GM12878 (cell line): ENCODE measurements around the gene CAMKMT. TPM values are rescaled to one million over a fixed set of nuclear protein-coding genes. Genes with fewer than 3 reads are reported as not detected.

Experiments
- ATAC-seq: fragments of 200-7000 bp; cut with Tn5 transposase; 3 replicates; pipeline ENCODE4 v1.9.1; 2020; ENCODE audit warnings: mild to moderate bottlenecking, moderate library complexity
- Bru-seq: library from RNA; stranded (reverse); fragments of 400-500 nt; gene quantifications from one replicate; lab custom pipeline; 2021; lab: Mats Ljungman, UMichigan
- BruChase-seq, 2 experiments: library from RNA; stranded (reverse); fragments of 400-500 nt; gene quantifications; one replicate each; lab custom pipeline; 2021; lab: Mats Ljungman, UMichigan
- BruUV-seq: library from RNA; stranded (reverse); fragments of 400-500 nt; replicated peaks from 2 replicates; lab custom pipeline; 2021; lab: Mats Ljungman, UMichigan
- CTCF ChIA-PET: fragments of 300-600 bp; sonication (Branson Sonifier 250); formaldehyde crosslinking; extraction: SDS; loops from one replicate; lab custom pipeline; 2021; ENCODE audit warnings: inconsistent platforms; lab: Yijun Ruan, JAX
- POLR2A ChIA-PET: fragments of 350-600 bp; formaldehyde crosslinking; extraction: SDS; loops from one replicate; lab custom pipeline; 2021; ENCODE audit warnings: inconsistent platforms; lab: Charles Lee
- RAD21 ChIA-PET: fragments of 300-600 bp; sonication (Branson Sonifier 250); formaldehyde crosslinking; loops from one replicate; lab custom pipeline; 2023; ENCODE audit warnings: antibody characterized with exemption; ENCODE audit not compliant: unreplicated experiment; lab: Charles Lee
- SMC1A ChIA-PET: fragments of 300-600 bp; sonication (Branson Sonifier 250); formaldehyde crosslinking; loops from one replicate; lab custom pipeline; 2023; ENCODE audit not compliant: unreplicated experiment, uncharacterized antibody; lab: Charles Lee
- DNase-seq: peaks from one replicate; pipeline ENCODE4 v3.0.0-alpha.2; 2011; ENCODE audit warnings: low read depth, low spot score
- FAIRE-seq: peaks from 3 replicates; lab custom pipeline; 2011; peaks lifted over from hg19 to GRCh38; lab: Jason Lieb, UNC
- H2AFZ ChIP-seq: 2 replicates; pipeline ENCODE4 v1.6.0; 2011; ENCODE audit warnings: low read depth, low read length, control low read depth; ENCODE audit not compliant: control insufficient read depth
- H3K27ac ChIP-seq: 2 replicates; pipeline ENCODE4 v1.5.1; 2011; ENCODE audit warnings: control low read depth; ENCODE audit not compliant: control insufficient read depth, insufficient read depth
- H3K27me3 ChIP-seq, 2 experiments: replicated peaks in 1 of 2; 2 replicates each; pipeline versions ENCODE4 v1.6.0 to v1.6.1; 2011; ENCODE audit warnings: low read length in 1 of 2; ENCODE audit not compliant: control insufficient read depth in 2 of 2, insufficient read depth in 2 of 2
- H3K36me3 ChIP-seq, 2 experiments: 2 replicates each; pipeline ENCODE4 v1.5.1; 2011; ENCODE audit warnings: low read length in 1 of 2; ENCODE audit not compliant: control insufficient read depth in 2 of 2, insufficient read depth in 2 of 2
- H3K4me1 ChIP-seq: 2 replicates; pipeline ENCODE4 v1.6.1; 2011; ENCODE audit warnings: mild to moderate bottlenecking, low read length, moderate library complexity, mixed read lengths; ENCODE audit not compliant: control insufficient read depth, insufficient read depth
- H3K4me2 ChIP-seq: 2 replicates; pipeline ENCODE4 v1.6.0; 2011; ENCODE audit warnings: control low read depth; ENCODE audit not compliant: control insufficient read depth, insufficient read depth
- H3K4me3 ChIP-seq: fragments of 200-600 bp; sonication (generic); 2 replicates; pipeline ENCODE4 v1.5.1; 2016
- H3K79me2 ChIP-seq: 2 replicates; pipeline ENCODE4 v1.6.0; 2011; ENCODE audit warnings: low read length; ENCODE audit not compliant: control insufficient read depth, insufficient read depth
- H3K9ac ChIP-seq: 2 replicates; pipeline ENCODE4 v1.8.0; 2011; ENCODE audit warnings: low read length, control low read depth, mixed read lengths; ENCODE audit not compliant: control insufficient read depth, insufficient read depth
- H3K9me3 ChIP-seq: replicated peaks from 3 replicates; pipeline ENCODE4 v1.5.1; 2011; ENCODE audit warnings: mild to moderate bottlenecking, low read length; ENCODE audit not compliant: control insufficient read depth, insufficient read depth
- H4K20me1 ChIP-seq: 2 replicates; pipeline ENCODE4 v1.6.0; 2011; ENCODE audit not compliant: control insufficient read depth, insufficient read depth
- ATF7 ChIP-seq: fragments of 450-650 bp; IDR thresholded peaks from 2 replicates; pipeline ENCODE4 v1.6.1; 2016; ENCODE audit warnings: low read depth, mild to moderate bottlenecking
- CBX5 ChIP-seq: sonication (generic); IDR thresholded peaks from 2 replicates; pipeline ENCODE4 v1.6.1; 2016; ENCODE audit warnings: low read depth, moderate library complexity, mild to moderate bottlenecking, inconsistent platforms
- FOXM1 ChIP-seq: IDR thresholded peaks from 2 replicates; pipeline ENCODE4 v1.6.1; 2012; ENCODE audit warnings: low read depth, mild to moderate bottlenecking, inconsistent platforms, low read length, moderate library complexity
- IKZF1 ChIP-seq: fragments of 450-650 bp; conservative IDR thresholded peaks from 2 replicates; pipeline ENCODE4 v1.6.1; 2017; ENCODE audit warnings: antibody characterized with exemption, mild to moderate bottlenecking
- IKZF2 ChIP-seq, 2 experiments: fragments of 450-650 bp; IDR thresholded peaks; 2 replicates each; pipeline ENCODE4 v1.6.1; 2017; ENCODE audit warnings: mild to moderate bottlenecking in 2 of 2, moderate library complexity in 2 of 2
- IRF4 ChIP-seq: IDR thresholded peaks from 2 replicates; pipeline ENCODE4 v1.6.1; 2011; ENCODE audit warnings: low read depth, low read length
- NFYA ChIP-seq: IDR thresholded peaks from 2 replicates; pipeline ENCODE4 v1.6.1; 2011; ENCODE audit warnings: low read depth, mild to moderate bottlenecking, low read length, improper control_type of control experiment, borderline replicate concordance
- SPI1 ChIP-seq: IDR thresholded peaks from 2 replicates; pipeline ENCODE4 v1.6.1; 2011; ENCODE audit warnings: low read depth, mild to moderate bottlenecking, low read length, moderate library complexity, borderline replicate concordance; ENCODE audit not compliant: insufficient read depth
- YBX1 ChIP-seq: fragments of 450-650 bp; IDR thresholded peaks from 2 replicates; pipeline ENCODE4 v1.6.1; 2016; ENCODE audit warnings: antibody characterized with exemption
- YY1 ChIP-seq: IDR thresholded peaks from 2 replicates; pipeline ENCODE4 v1.6.1; 2011; ENCODE audit warnings: low read depth, mild to moderate bottlenecking, low read length
- ZBED1 ChIP-seq: IDR thresholded peaks from 2 replicates; pipeline ENCODE4 v1.6.1; 2016; ENCODE audit warnings: borderline replicate concordance
- ZNF207 ChIP-seq: fragments of 450-650 bp; IDR thresholded peaks from 2 replicates; pipeline ENCODE4 v1.6.1; 2014; ENCODE audit warnings: antibody characterized with exemption, mild to moderate bottlenecking, borderline replicate concordance
- ZNF274 ChIP-seq: IDR thresholded peaks from one replicate; pipeline ENCODE4 v1.8.0; 2011; ENCODE audit not compliant: insufficient read length, insufficient read depth
- ZNF622 ChIP-seq: fragments of 450-650 bp; IDR thresholded peaks from 2 replicates; pipeline ENCODE4 v1.6.1; 2017; ENCODE audit warnings: mild to moderate bottlenecking, inconsistent platforms
- WGBS: methylation state at CpG from one replicate; pipeline ENCODE4 v1.1.6; 2016; ENCODE audit warnings: low lambda C conversion rate; ENCODE audit not compliant: insufficient replicate concordance, insufficient coverage; ENCODE audit errors: missing lambda C conversion rate; 5-methylcytosine and 5-hydroxymethylcytosine counted together
- in situ Hi-C: fragments of 300-500 bp; cut with MboI; formaldehyde crosslinking; loops from 9 replicates; pipeline ENCODE4 v1.14.3; 2018; ENCODE audit warnings: mixed read lengths
- intact Hi-C: fragments of 100-400 bp; cut with micrococcal nuclease; formaldehyde crosslinking; loops from one replicate; pipeline ENCODE4 v1.14.2; 2022; ENCODE audit not compliant: unreplicated experiment
- long read RNA-seq, 2 experiments: library from polyadenylated mRNA; unstranded; transcript quantifications; one replicate each; pipeline ENCODE4 v2.0.0, GENCODE V29; 2019 to 2020
- polyA minus RNA-seq, 3 experiments: library from RNA; depleted of rRNA, polyadenylated mRNA; stranded (reverse); fragments of >200 nt; gene quantifications; 2 replicates each; pipeline ENCODE4 v1.2.3, GENCODE V29; 2011
- polyA plus RNA-seq, 11 experiments: library from polyadenylated mRNA; depleted of rRNA in 4 of 11; unstranded in 6 of 11; stranded (reverse) in 5 of 11; fragments of >200 nt; fragmentation: Nextera tagmentation in 4 of 11; fragmentation: Illumina TruSeq in 1 of 11; extraction: Ambion mirVana in 4 of 11; extraction: Trizol in 1 of 11; gene quantifications; 1 replicate in 1 of 11; 2 replicates in 10 of 11; pipeline versions ENCODE4 v1.2.1 to v1.2.3, GENCODE V29; 2011 to 2016; ENCODE audit warnings: inconsistent platforms in 2 of 11, missing spikeins in 2 of 11, low read depth in 1 of 11
- total RNA-seq, 4 experiments: library from RNA; depleted of rRNA in 3 of 4; stranded (reverse); fragments of >200 nt in 3 of 4; fragmentation: Illumina TruSeq in 1 of 4; extraction: Trizol in 1 of 4; gene quantifications; 2 replicates each; pipeline versions ENCODE4 v1.2.1 to v1.2.3, GENCODE V29; 2013 to 2021
- TF ChIP-seq, protein P1 (sequence below): IDR thresholded peaks from 2 replicates; pipeline ENCODE4 v1.6.1; 2012; ENCODE audit warnings: low read length, inconsistent platforms
- TF ChIP-seq, protein P2 (sequence below): fragments of 450-650 bp; IDR thresholded peaks from 2 replicates; pipeline ENCODE4 v1.6.1; 2017; ENCODE audit warnings: low read depth, mild to moderate bottlenecking, moderate library complexity

CAMKMT gene
- 76.6 and 78.5 TPM in 2 replicates for total RNA-seq (2013; cell fraction: nucleolus; rRNA removed)
- total RNA-seq (2014; rRNA removed): 12.4 and 12.5 TPM in 2 replicates
- total RNA-seq (2014; rRNA removed; fragmentation: Illumina TruSeq; extraction: Trizol): 7.9 and 10.9 TPM in 2 replicates
- 10.5 and 13.9 TPM in 2 replicates for total RNA-seq (2021)
- 4.6 TPM for polyA plus RNA-seq (2011; ENCODE audit: low read depth)
- 11.9 and 19.7 TPM in 2 replicates for polyA plus RNA-seq (2011; rRNA removed)
- 5.7 and 8.5 TPM in 2 replicates for polyA plus RNA-seq (2011; cell fraction: cytosol; rRNA removed)
- 9.1 and 10.3 TPM in 2 replicates for polyA plus RNA-seq (2011; cell fraction: nucleus; rRNA removed)
- polyA plus RNA-seq (2012): 6.1 and 7.3 TPM in 2 replicates
- polyA plus RNA-seq (2014; fragmentation: Illumina TruSeq; extraction: Trizol): 12.4 and 18.4 TPM in 2 replicates
- 1 to 10 TPM; 2.7 to 3.7 TPM for polyA plus RNA-seq (2014; fragmentation: Nextera tagmentation; extraction: Ambion mirVana)
- 11.7 and 12.3 TPM in 2 replicates for polyA plus RNA-seq (2014; rRNA removed)
- polyA plus RNA-seq (2016; fragmentation: Nextera tagmentation; extraction: Ambion mirVana): 10 to 100 TPM; 11.9 to 16.0 TPM
- 9.4 and 12.6 TPM in 2 replicates for polyA minus RNA-seq (2011; rRNA and poly(A)+ RNA removed)
- 3.1 and 5.2 TPM in 2 replicates for polyA minus RNA-seq (2011; cell fraction: cytosol; rRNA and poly(A)+ RNA removed)
- 26.0 and 49.2 TPM in 2 replicates for polyA minus RNA-seq (2011; cell fraction: nucleus; rRNA and poly(A)+ RNA removed)
- Bru-seq, nascent RNA: percentile 63 among the genes with signal in this experiment
- BruChase-seq, experiment 1, labeled RNA remaining after a 6-hour chase: percentile 79 among the genes with signal in this experiment
- percentile 79 among the genes with signal in this experiment for BruChase-seq, experiment 2, labeled RNA remaining after a 2-hour chase
- long read RNA-seq, experiment 1, partial matches to known transcripts: 1 of 3 reads
- long read RNA-seq, experiment 1, other reads (novel, unspliced or antisense): 1 of 3 reads
- long read RNA-seq, experiment 2, partial matches to known transcripts: 4 of 19 reads
- long read RNA-seq, experiment 2, other reads (novel, unspliced or antisense): 11 of 19 reads

DNA sequence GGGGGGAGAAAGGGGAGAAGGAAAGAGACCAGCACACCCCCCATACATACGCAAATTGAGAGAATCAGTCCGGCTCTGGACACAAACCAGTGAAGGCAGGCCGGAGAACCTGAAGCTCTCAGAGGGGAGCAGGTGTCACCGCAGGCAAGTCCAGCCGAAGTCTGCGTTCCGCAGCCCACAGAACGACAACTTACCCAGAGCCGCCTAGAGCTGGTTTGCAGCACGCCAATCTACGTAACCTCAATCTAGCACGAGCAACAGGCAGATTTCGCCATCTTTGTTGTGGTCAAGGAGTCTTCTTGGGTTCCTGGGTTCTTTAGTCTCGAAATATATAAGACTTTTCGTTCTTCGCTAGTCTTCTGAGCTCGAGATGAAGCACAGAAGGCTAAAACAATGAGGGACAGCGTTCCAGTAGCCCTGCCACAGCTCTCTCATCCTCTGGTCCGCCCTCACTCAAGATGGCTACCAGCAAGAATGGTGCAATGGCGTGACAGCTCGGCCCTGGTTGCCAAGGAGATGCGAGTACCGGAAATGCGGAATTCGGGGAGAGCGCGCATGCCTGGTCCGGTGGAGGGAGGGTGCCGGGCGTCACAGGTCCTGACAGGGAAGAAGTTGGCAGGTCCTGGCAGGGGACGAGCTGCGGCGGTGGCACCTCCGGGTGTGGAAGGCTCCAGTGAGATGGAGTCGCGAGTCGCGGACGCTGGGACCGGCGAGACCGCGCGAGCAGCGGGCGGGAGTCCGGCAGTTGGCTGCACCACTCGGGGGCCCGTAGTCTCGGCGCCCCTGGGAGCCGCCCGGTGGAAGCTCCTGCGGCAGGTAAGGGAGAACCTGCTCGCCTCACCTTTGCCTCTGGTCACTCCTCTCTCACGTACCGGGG, at the start of gene CAMKMT, which contains the start of gene PREPL:
CAMKMT (plus strand) TSS at position 618 of the 877 bp plus-strand sequence.
PREPL (minus strand) TSS at position 165 of the 877 bp plus-strand sequence. CDS start 15,152 bp downstream, outside the sequence.
- H3K4me1 ChIP-seq: peaks cover 10% of the 10 kb centered on the region
- CTCF ChIA-PET: interaction anchor here (0.6 to 2.1 kb wide), 16 partner anchors 8 to 594 kb away, joined by 3 to 8 read pairs (median 4); no protein-coding TSS in a partner anchor
- peak within 1 kb of the TSS; percentile 83 for H3K4me3 ChIP-seq
- H3K79me2 ChIP-seq: peaks cover 27% of the 10 kb centered on the region
- no TSS peak for BruUV-seq
- WGBS: under 1% methylated on average over 56 of the region's 57 CpGs
- peak; percentile 90 for DNase-seq
- peak; percentile 86 for ATAC-seq
- RAD21 ChIA-PET: interaction anchor here (1.0 to 1.7 kb wide), 9 partner anchors 9 to 594 kb away, joined by 3 to 8 read pairs (median 5); partner anchors contain the start of gene PPM1B
- H3K27me3 ChIP-seq: no peaks in the 10 kb centered on the region
- peak within 1 kb of the TSS; percentile 86 for H3K4me2 ChIP-seq
- H3K36me3 ChIP-seq: no peaks in the 10 kb centered on the region
- H2AFZ ChIP-seq: peak within 1 kb of the TSS; percentile 100
- in situ Hi-C loops: no loop called here
- H3K9me3 ChIP-seq: no peaks in the 10 kb centered on the region
- SMC1A ChIA-PET: interaction anchor here (0.8 to 4.0 kb wide), 16 partner anchors 9 to 255 kb away, joined by 3 to 13 read pairs (median 4); no protein-coding TSS in a partner anchor
- H3K27ac ChIP-seq: peak within 1 kb of the TSS; percentile 100
- H4K20me1 ChIP-seq: no peaks in the 10 kb centered on the region
- H3K9ac ChIP-seq: peak within 1 kb of the TSS; percentile 99
- intact Hi-C loops: no loop called here
- POLR2A ChIA-PET: interaction anchor here (0.5 to 2.6 kb wide), 14 partner anchors 14 to 367 kb away, joined by 3 to 14 read pairs (median 3); partner anchors contain the start of gene PPM1B
- FAIRE-seq: peak; percentile 95
- TF ChIP-seq, protein P1, sequence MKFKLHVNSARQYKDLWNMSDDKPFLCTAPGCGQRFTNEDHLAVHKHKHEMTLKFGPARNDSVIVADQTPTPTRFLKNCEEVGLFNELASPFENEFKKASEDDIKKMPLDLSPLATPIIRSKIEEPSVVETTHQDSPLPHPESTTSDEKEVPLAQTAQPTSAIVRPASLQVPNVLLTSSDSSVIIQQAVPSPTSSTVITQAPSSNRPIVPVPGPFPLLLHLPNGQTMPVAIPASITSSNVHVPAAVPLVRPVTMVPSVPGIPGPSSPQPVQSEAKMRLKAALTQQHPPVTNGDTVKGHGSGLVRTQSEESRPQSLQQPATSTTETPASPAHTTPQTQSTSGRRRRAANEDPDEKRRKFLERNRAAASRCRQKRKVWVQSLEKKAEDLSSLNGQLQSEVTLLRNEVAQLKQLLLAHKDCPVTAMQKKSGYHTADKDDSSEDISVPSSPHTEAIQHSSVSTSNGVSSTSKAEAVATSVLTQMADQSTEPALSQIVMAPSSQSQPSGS: no peak
- TF ChIP-seq IKZF2 (IDR thresholded peaks at IDR 0.05) (no peak), ZBED1 (no peak), YY1 (peak; percentile 99), ZNF207 (peak; percentile 93; the same call in 1 of the 2 replicates), ATF7 (peak; percentile 93), IRF4 (no peak), YBX1 (no peak), ZNF622 (no peak), SPI1 (0 out of 2 replicates have a peak, but pooled peaks have one; percentile 10), IKZF1 (peak; percentile 79), CBX5 (no peak), ZNF274 (no peak), FOXM1 (no peak), NFYA (no peak)
- TF ChIP-seq, protein P2, sequence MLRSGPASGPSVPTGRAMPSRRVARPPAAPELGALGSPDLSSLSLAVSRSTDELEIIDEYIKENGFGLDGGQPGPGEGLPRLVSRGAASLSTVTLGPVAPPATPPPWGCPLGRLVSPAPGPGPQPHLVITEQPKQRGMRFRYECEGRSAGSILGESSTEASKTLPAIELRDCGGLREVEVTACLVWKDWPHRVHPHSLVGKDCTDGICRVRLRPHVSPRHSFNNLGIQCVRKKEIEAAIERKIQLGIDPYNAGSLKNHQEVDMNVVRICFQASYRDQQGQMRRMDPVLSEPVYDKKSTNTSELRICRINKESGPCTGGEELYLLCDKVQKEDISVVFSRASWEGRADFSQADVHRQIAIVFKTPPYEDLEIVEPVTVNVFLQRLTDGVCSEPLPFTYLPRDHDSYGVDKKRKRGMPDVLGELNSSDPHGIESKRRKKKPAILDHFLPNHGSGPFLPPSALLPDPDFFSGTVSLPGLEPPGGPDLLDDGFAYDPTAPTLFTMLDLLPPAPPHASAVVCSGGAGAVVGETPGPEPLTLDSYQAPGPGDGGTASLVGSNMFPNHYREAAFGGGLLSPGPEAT: peak; percentile 56; the same call in 1 of the 2 replicates
